Fibroblast of the aortic adventitia (primary cell): ENCODE data around the gene FXYD4. TPM values are rescaled to one million over a fixed set of nuclear protein-coding genes. Genes with fewer than 3 reads are reported as not detected.

ENCODE experiments used
- DNase-seq: peaks from one replicate; pipeline ENCODE4 v3.0.0-alpha.2; 2010; ENCODE audit warnings: low read depth
- H3K4me3 ChIP-seq: 2 replicates; pipeline ENCODE4 v1.5.1; 2011; ENCODE audit warnings: low read depth, mild to moderate bottlenecking, control low read depth, low read length, moderate library complexity
- total RNA-seq: library from RNA; depleted of rRNA; stranded (reverse); fragments of >200 nt; gene quantifications from 2 replicates; pipeline ENCODE4 v1.2.3, GENCODE V29; 2012; ENCODE audit warnings: low replicate concordance
- TF ChIP-seq, protein P1 (sequence below): IDR thresholded peaks from 2 replicates; pipeline ENCODE4 v1.5.1; 2011; ENCODE audit warnings: mild to moderate bottlenecking, low read length, control low read depth, inconsistent platforms; ENCODE audit not compliant: insufficient read depth

Gene FXYD4
- total RNA-seq, 1 donor = not detected

DNA sequence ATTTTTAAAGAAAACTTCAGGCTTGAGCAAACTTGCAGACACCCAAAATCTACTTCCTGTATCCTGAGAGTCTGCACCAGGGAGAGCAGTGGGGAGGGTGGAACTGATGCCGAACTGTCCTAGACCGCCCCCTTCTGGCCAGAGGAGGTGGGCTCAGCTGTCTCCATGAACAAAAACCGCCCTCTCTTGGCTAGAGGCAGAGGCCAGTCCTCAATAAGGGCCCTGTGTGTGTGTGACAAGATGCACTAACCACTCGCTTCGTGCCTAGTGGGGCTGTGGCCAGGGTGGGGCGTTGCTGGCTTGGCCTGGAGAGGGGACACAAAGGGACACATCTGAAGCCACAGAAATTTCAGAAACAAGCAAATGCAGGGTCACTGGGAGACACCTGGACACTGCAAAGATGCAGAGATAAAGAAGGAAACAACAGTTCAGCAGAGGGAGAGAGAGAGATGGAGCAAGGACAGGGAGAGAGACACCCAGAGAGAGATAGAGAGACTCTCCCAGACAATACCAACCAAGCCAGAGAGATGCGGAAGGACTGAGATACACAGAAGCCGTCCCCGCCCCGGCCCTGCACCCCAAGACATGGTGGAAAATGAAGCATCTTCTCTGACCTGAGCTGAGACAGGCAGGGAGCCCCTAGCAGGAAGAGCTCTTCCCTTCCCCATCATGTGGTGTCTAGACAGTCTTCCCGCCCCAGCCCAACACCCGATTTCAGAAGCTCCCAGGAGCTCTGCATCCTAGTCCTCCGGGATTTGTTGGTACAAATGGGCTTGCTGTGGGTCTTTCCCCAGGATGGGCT is 22.7 kb upstream of the FXYD4 start:
- no peak overlapping the region for H3K4me3 ChIP-seq
- TF ChIP-seq, protein P1, sequence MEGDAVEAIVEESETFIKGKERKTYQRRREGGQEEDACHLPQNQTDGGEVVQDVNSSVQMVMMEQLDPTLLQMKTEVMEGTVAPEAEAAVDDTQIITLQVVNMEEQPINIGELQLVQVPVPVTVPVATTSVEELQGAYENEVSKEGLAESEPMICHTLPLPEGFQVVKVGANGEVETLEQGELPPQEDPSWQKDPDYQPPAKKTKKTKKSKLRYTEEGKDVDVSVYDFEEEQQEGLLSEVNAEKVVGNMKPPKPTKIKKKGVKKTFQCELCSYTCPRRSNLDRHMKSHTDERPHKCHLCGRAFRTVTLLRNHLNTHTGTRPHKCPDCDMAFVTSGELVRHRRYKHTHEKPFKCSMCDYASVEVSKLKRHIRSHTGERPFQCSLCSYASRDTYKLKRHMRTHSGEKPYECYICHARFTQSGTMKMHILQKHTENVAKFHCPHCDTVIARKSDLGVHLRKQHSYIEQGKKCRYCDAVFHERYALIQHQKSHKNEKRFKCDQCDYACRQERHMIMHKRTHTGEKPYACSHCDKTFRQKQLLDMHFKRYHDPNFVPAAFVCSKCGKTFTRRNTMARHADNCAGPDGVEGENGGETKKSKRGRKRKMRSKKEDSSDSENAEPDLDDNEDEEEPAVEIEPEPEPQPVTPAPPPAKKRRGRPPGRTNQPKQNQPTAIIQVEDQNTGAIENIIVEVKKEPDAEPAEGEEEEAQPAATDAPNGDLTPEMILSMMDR = peak; percentile 93
- peak; percentile 80 for DNase-seq

GRCh38 chr10:43350156-43350555 is 21.3 kb upstream of the FXYD4 start:
- peak; percentile 21 for DNase-seq
- TF ChIP-seq, protein P1 = no peak
- H3K4me3 ChIP-seq = no peak overlapping the region

GRCh38 chr10:43350686-43351085 is 20.8 kb upstream of the FXYD4 start:
- no peak for DNase-seq

DNA sequence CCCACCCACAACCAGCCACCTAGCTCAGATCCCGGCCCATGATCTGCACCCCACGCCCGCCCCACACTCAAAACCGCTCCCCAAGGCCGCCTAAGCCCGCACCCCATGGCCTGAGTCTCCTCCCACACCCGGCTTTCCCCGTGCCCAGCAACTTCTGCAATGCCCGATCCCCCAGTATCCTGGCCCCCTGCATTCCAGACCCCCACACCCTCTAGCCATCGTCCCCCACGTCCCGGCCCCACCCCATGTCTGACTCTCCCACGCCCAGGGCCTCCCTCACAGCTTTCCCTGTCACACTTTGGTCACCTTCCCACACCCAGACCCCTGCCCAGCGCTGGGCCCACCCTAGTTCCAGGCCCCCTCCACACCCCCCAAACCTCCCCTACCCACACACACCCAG is 20.1 kb upstream of the FXYD4 start:
- TF ChIP-seq, protein P1 = no peak
- H3K4me3 ChIP-seq = no peak overlapping the region
- DNase-seq = no peak

More at GRCh38 chr10:43350686-43351085, 20.8 kb upstream of the FXYD4 start:
- TF ChIP-seq, protein P1 = no peak
- no peak overlapping the region for H3K4me3 ChIP-seq

- DNase-seq = no peak
- TF ChIP-seq, protein P1 = no peak
- no peak overlapping the region for H3K4me3 ChIP-seq
Measured at GRCh38 chr10:43352951-43353350, 18.5 kb upstream of the FXYD4 start.

DNA sequence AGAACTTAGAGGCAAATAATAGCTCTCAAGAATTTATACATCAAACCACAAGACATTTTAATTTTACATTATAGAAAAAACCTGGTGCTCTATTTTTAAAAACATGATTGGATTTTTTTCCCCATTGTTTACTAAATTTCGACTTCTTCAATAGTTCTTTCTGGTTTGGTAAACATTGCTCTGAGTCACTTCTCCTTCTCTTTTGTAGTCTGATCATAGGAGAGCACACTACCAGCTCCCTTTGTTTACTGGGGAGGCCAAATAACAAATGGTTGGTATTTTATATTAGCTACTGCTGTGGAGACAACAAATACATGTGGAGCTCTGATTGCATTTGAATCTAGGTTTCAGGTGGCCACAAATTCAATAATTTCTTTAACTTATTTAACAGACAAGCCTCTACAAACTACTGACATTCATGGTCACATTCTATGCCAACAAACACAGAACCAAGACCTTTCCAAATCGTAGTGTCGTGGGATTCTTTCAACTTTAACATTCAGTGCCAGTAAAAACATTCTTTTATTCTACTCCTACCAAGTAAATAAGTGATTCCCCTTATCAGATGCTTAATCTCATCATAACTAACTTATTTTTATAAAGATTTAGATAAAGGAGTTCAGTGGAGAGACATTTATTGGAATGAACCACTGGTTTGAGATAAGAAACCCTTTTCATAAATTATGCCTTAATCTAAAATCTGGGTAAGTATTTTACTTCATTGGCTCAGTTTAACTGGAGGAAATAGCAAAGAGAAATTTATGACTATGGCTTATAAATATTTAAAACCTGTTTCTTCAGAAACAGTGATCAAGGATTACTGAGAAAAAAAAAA is 17.7 kb upstream of the FXYD4 start:
- TF ChIP-seq, protein P1 = no peak
- DNase-seq = peak; percentile 35
- H3K4me3 ChIP-seq = no peak overlapping the region
